Type B pancreatic cell (in vitro differentiated cells): ENCODE data around the gene HPS5. TPM values are rescaled to one million over a fixed set of nuclear protein-coding genes. Genes with fewer than 3 reads are reported as not detected.

Source experiments
- DNase-seq: peaks from one replicate; pipeline ENCODE4 v3.0.0; 2021; ENCODE audit warnings: mixed read lengths; ENCODE audit not compliant: unreplicated experiment; ENCODE audit errors: extremely low spot score
- H3K27ac Mint-ChIP-seq: 2 replicates; pipeline ENCODE4 v1.8.0; 2021; ENCODE audit warnings: mild to moderate bottlenecking, mixed read lengths
- H3K27me3 Mint-ChIP-seq: 2 replicates; pipeline ENCODE4 v1.8.0; 2021; ENCODE audit warnings: mixed read lengths
- H3K36me3 Mint-ChIP-seq: 2 replicates; pipeline ENCODE4 v1.8.0; 2021; ENCODE audit warnings: mixed read lengths
- H3K4me1 Mint-ChIP-seq: one replicate; pipeline ENCODE4 v1.8.0; 2021; ENCODE audit warnings: mixed read lengths; ENCODE audit not compliant: unreplicated experiment
- H3K4me3 Mint-ChIP-seq: 2 replicates; pipeline ENCODE4 v1.8.0; 2021; ENCODE audit warnings: mild to moderate bottlenecking, mixed read lengths
- H3K9me3 Mint-ChIP-seq: 2 replicates; pipeline ENCODE4 v1.8.0; 2021; ENCODE audit warnings: mixed read lengths
- total RNA-seq: library from RNA; stranded (reverse); gene quantifications from 2 replicates; pipeline ENCODE4 v1.2.1, GENCODE V29; 2021; ENCODE audit warnings: low replicate concordance
- TF ChIP-seq, protein P1 (sequence below): fragments of 200-600 bp; sonication (generic); conservative IDR thresholded peaks from 2 replicates; pipeline ENCODE4 v1.5.0; 2021; ENCODE audit warnings: antibody characterized with exemption, mild to moderate bottlenecking

Gene HPS5
- total RNA-seq, 1 donor from 2014 or later = 18.9 TPM

- H3K4me3 Mint-ChIP-seq = no peak within 1 kb of the TSS
- H3K9me3 Mint-ChIP-seq = no peaks in the 10 kb centered on the region
- no peaks in the 10 kb centered on the region for H3K36me3 Mint-ChIP-seq
- no peaks in the 10 kb centered on the region for H3K4me1 Mint-ChIP-seq
- TF ChIP-seq, protein P1, sequence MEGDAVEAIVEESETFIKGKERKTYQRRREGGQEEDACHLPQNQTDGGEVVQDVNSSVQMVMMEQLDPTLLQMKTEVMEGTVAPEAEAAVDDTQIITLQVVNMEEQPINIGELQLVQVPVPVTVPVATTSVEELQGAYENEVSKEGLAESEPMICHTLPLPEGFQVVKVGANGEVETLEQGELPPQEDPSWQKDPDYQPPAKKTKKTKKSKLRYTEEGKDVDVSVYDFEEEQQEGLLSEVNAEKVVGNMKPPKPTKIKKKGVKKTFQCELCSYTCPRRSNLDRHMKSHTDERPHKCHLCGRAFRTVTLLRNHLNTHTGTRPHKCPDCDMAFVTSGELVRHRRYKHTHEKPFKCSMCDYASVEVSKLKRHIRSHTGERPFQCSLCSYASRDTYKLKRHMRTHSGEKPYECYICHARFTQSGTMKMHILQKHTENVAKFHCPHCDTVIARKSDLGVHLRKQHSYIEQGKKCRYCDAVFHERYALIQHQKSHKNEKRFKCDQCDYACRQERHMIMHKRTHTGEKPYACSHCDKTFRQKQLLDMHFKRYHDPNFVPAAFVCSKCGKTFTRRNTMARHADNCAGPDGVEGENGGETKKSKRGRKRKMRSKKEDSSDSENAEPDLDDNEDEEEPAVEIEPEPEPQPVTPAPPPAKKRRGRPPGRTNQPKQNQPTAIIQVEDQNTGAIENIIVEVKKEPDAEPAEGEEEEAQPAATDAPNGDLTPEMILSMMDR = no peak
- peaks cover 41% of the 10 kb centered on the region for H3K27me3 Mint-ChIP-seq
- H3K27ac Mint-ChIP-seq = no peak within 1 kb of the TSS
- no peak for DNase-seq
Observed at GRCh38 chr11:18236664-18237356, 85.1 kb downstream of the HPS5 start, which contains the start of gene SAA4. Gene SAA4 (minus strand): TSS chr11:18236802. CDS start chr11:18235926, 876 bp downstream.

DNA sequence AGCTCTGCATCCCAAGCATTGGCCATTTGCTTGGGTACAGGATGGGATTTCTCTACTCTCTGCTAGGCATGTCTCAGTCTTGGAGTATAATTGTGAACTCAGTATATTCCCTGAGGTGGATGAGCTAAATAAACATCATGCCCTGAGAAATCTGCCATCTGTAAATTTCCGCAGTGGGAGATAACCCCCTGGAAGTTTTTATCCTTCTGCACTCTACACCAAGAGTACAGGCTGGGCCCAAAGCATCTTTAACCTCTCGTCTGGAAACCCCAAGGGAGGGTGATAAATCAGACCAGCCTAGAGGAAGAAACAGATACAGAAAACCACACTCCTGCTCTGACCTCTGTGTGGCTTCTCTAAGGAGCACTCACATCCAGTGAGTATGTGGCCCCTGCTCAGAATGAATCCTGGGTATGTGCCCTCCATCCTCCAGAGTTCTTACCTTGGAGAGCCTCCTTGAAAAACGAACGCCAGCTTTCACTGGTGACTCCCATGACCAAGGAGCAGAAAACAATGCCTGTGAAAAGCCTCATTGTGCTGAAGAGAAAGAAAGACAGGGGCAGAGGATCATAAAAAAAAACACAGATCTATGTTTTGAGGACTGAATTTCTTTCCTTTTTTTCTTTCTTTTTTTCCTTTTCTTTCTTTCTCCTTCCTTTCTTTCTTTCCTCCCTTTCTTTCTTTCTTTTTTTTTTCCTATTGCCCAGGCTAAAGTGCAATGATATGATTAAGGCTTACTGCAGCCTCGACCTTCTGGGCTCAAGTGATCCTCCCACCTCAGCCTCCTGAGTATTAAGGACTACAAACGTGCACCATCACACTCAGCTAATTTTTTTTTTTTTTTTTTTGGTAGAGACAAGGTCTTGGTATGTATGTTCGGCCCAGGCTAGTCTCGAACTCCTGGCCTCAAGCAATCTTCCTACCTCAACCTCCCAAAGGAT lies 86.3 kb downstream of the HPS5 start:
- Mint-ChIP-seq H3K4me1 (no peaks in the 10 kb centered on the region), H3K9me3 (no peaks in the 10 kb centered on the region), H3K27ac (no peak overlapping the region), H3K36me3 (no peaks in the 10 kb centered on the region), H3K4me3 (no peak overlapping the region), H3K27me3 (peaks cover 37% of the 10 kb centered on the region)
- no peak for DNase-seq
- TF ChIP-seq, protein P1 = no peak

GRCh38 chr11:18233912-18234311 lies 88.0 kb downstream of the HPS5 start:
- H3K27me3 Mint-ChIP-seq = peaks cover 30% of the 10 kb centered on the region
- TF ChIP-seq, protein P1 = no peak
- H3K9me3 Mint-ChIP-seq = no peaks in the 10 kb centered on the region
- no peaks in the 10 kb centered on the region for H3K36me3 Mint-ChIP-seq
- no peak overlapping the region for H3K4me3 Mint-ChIP-seq
- H3K4me1 Mint-ChIP-seq = no peaks in the 10 kb centered on the region
- DNase-seq = no peak
- H3K27ac Mint-ChIP-seq = no peak overlapping the region

- no peak for DNase-seq
- Mint-ChIP-seq H3K9me3 (no peaks in the 10 kb centered on the region), H3K4me3 (no peak overlapping the region), H3K4me1 (no peaks in the 10 kb centered on the region), H3K36me3 (no peaks in the 10 kb centered on the region), H3K27me3 (peaks cover 14% of the 10 kb centered on the region), H3K27ac (no peak overlapping the region)
- TF ChIP-seq, protein P1 = no peak
Observed at GRCh38 chr11:18230859-18231258, 91.1 kb downstream of the HPS5 start.

GRCh38 chr11:18229501-18229900 lies 92.4 kb downstream of the HPS5 start:
- TF ChIP-seq, protein P1 = no peak
- no peak for DNase-seq
- Mint-ChIP-seq H3K4me1 (no peaks in the 10 kb centered on the region), H3K27ac (no peak overlapping the region), H3K36me3 (no peaks in the 10 kb centered on the region), H3K9me3 (no peaks in the 10 kb centered on the region), H3K4me3 (no peak overlapping the region), H3K27me3 (peaks cover 6% of the 10 kb centered on the region)

Other genes starting within 250 kb of the HPS5 start
- 19.8 and 29.9 TPM in 2 replicates for gene SAAL1, start 216.1 kb downstream of the HPS5 start, total RNA-seq
- not detected in 2 replicates for gene MRGPRX3, start 189.6 kb downstream of the HPS5 start, total RNA-seq
- gene MRGPRX4, start 149.3 kb downstream of the HPS5 start, total RNA-seq = not detected in 2 replicates
- gene SAA4, start 85.3 kb downstream of the HPS5 start, total RNA-seq = not detected in 2 replicates
- gene SAA2, start 73.5 kb downstream of the HPS5 start, total RNA-seq = not detected in 2 replicates
- gene SAA1, start 55.9 kb downstream of the HPS5 start, total RNA-seq = not detected in 2 replicates
- gene GTF2H1, start 427 bp upstream of the HPS5 start, total RNA-seq = 38.9 and 41.6 TPM in 2 replicates
- gene LDHA, start 72.4 kb upstream of the HPS5 start, total RNA-seq = 147 and 173 TPM in 2 replicates
- gene LDHC, start 90.2 kb upstream of the HPS5 start, total RNA-seq = 0.63 and 1.1 TPM in 2 replicates
- not detected in 2 replicates for gene LDHAL6A, start 133.7 kb upstream of the HPS5 start, total RNA-seq
- 54.4 and 60.6 TPM in 2 replicates for gene TSG101, start 204.8 kb upstream of the HPS5 start, total RNA-seq